ENCODE data around the gene SLC19A1.

The SLC19A1 gene

GRCh38 chr21:45452696-45453307 is 89.4 kb downstream of the SLC19A1 start:
- no peak for DNase-seq

- no peak for DNase-seq
Measured at GRCh38 chr21:45451771-45452182, 90.5 kb downstream of the SLC19A1 start.

DNA sequence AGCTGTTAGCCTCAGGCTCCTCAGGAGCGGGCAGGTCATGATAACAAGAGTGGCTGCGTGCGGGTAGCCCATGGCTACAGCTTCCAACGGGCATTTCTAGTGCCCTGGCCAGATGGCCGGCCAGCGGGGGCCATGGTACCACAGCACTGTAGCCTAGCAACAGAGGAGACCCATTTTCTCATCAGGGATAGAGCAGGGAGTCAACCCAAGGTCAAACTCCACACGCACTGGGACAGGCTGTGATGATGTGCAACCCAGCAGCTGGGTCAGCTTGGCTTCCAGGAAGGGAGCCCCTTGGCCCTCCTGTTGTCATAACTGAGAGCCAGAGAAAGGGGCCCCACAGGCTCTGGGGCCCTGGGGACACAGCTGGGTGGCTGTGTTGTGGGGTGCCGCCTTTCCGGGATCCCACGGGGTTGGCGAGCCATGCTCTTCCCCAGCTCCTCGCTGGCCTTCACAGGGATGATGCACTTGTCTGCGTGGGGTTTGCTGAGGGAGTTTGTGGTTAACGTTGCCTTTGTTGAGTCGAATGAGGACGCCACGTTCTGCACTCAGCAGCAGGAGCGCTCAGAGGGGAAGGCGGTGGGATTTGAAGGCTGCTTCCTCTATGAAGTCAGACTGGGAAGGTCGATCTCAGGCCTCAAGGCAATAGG is 91.0 kb downstream of the SLC19A1 start:
- no peak for DNase-seq

- DNase-seq, result no peak
Measured at GRCh38 chr21:45450423-45451090, 91.7 kb downstream of the SLC19A1 start.

DNA sequence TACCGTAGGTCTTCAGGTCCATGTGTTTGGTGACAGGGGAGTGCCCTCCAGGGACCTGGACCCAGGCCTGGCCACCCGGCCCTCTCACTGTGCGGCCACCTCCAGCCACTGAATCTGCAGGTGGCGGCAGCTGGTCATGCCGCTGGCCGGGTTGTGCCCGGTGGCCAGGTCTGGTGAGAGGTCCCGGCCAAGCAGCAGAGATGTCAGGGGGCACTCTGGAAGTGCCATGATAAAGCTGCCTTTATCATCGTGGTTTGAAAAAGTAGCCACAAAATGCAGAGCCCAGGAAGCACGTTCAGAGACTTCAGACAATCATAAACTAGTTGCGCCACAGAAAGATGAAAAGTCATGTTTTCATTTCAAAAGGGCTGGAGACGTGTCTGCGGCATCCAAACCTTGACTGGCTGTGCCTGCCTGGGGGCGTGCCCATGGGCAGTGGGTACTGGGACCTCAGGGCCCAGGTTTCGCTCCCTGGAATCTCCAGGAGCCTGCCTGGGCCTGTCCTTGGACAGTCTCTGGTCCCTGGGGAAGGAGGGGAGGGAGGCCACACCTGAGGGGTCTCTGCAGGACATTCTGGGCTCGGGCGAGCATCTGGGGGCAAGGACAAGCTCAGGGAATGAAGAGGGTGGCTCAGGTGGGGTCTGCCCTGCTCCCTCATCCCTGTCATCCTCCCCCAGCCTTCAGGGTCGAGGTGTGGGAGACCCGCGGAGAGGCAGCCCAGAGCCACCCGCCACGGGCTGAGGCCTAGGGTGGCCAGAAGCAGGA is 92.4 kb downstream of the SLC19A1 start:
- DNase-seq, result no peak

DNA sequence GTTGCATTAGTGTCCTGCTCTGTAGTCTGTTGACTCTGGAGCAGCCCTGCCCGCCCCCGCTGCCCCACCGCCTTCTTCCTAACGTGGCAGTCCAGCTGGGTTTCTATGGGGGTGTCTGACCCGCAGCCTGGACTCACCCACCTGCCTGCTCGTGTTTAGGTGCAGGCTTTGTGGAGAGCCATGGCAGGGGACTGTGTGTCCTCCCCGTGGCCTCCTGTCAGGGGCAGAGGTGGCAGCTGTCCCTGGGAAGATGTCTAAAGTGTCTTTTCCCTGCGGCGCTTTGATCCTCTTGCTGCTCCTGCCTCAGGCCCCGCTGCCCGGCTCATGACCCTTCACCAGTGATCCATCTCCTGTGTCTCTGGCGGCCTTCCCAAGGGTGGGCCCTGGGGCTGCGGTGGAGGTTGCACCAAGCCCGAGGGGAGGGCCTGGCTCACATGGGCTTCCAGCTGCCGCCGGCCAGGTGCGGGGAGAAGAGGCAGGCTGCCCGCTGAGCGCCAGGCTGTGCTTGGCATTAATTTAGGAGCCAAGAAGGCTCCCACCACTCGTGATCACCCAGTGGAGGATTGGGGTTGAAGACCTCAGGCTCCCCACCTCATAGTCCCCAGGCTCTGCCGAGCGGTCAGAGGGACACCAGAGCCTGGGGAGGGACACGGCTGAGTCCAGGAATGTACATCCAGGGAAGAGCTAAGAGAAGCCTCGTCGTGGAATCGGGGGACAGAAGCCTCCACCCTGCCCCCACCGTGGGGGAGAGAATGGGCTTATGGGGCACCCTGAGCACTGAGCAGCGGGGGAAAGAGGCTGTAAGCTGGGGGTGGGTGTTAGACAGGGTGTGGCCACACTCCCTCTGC is 93.2 kb downstream of the SLC19A1 start:
- DNase-seq, result no peak

- DNase-seq, result no peak
Measured at GRCh38 chr21:45448283-45448809, 93.9 kb downstream of the SLC19A1 start.

Measured in fibroblast of skin of scalp (primary cell).